GM12891 (cell line): ENCODE measurements around the gene OAT.

ENCODE experiments used
- POLR2A ChIP-seq: IDR thresholded peaks from 2 replicates; pipeline ENCODE4 v1.6.1; 2011; ENCODE audit warnings: low read depth, low read length, control low read depth
- POLR2AphosphoS5 ChIP-seq: IDR thresholded peaks from 2 replicates; pipeline ENCODE4 v1.6.1; 2011; ENCODE audit warnings: low read depth, low read length, control low read depth
- TAF1 ChIP-seq: IDR thresholded peaks from 2 replicates; pipeline ENCODE4 v1.6.1; 2011; ENCODE audit warnings: low read depth, low read length, control low read depth

GRCh38 chr10:124425227-124425962, 6.7 kb upstream of the OAT start:
- TF ChIP-seq POLR2AphosphoS5: no peak
- TF ChIP-seq POLR2A: no peak
- TF ChIP-seq TAF1: no peak
